COLO829 (cell line): ENCODE data around the gene EPB41L4B.
A peak's percentile ranks its signal among the peaks of the same experiment; 100 is the strongest.

Experiments
- DNase-seq: peaks from one replicate; pipeline ENCODE4 v3.0.0; 2012; ENCODE audit warnings: low spot score

Gene EPB41L4B

DNA sequence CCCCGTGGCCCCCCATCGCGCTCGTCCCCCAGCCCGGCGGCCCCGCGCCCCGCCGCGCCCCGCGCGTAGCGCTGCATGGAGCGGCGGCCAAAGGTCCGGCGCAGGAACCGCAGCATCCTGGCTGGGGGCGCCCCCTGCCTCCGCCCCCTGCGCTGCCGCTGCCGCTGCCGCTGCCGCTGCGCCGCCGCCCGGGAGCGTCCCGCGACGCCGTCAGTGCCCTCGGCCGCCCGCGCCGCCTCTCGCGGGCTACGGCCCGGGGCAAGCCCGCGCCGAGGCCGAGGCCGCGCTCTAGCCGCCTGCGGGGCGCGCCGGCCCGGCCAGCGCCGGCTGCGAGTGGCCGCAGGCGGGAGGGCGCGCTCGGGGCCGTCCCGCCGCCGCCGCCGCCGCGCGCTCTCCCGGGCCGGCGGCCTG is 523 bp downstream of the EPB41L4B start:
- no peak for DNase-seq

- no peak for DNase-seq
Observed at GRCh38 chr9:109319626-109320241, 1.1 kb downstream of the EPB41L4B start.

GRCh38 chr9:109319017-109319625 is 1.7 kb downstream of the EPB41L4B start:
- DNase-seq, result no peak

- no peak for DNase-seq
Observed at GRCh38 chr9:109317979-109318741, 2.7 kb downstream of the EPB41L4B start.

GRCh38 chr9:109317311-109317978 is 3.4 kb downstream of the EPB41L4B start:
- DNase-seq, result no peak

- DNase-seq, result peak; percentile 38
Observed at GRCh38 chr9:109316207-109316640, 4.6 kb downstream of the EPB41L4B start.

DNA sequence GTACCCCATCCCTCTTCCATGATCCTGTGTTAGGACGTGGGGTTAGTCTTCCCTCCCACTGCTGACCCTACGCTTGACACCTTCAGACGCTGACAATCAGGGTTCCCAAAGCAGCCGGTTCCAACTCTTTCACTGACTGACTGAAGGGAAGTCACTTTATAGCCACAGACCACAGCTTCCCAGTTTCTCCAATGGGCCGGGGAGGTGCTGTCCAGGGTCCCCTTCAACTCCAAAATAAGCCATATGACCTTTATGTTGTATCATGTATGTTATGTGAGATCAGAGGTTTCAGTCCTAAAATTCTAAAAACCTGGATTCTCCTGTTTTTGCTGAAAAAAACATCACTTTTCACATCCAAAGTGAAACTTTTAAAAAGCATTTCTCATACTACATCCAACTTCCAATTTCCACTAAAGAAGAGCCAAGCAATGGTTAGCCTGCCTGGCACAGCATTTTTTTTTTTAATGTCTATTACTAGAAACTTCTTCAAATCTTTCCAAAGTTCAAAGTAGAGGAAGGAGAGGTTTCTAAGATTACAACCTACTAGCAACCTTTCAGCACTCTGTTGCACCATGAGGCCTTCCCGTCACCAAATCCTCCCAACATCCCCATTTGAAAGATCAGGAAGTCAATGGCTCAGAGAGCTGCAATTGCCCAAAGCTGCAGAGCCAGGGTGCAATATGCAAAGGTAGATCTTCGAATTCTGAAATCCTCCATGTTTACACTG is 5.2 kb downstream of the EPB41L4B start:
- no peak for DNase-seq

DNA sequence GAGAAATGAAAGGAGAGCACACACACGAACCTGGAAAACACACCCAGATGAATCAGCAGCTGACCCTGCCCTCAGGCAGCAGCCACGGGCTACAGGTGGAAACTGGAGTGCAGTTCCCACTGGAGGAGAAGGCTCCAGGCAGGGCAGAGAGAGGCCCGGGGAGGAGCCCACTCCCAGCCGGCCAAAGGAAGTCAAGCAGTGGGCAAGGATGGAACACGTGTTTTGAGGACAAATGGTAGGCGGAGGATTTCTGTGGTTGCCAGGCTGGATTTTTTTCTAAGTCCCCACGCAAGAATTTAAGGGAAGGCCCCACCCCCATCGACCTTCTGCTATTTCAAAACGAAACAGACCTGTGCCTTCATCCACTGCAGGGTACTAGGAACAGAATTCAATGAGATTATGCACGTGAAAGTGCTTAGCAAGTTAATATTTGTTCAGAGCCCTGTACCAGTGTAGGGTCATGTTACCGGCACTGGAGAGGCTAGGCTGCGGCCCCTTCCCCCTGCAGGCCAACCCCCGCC is 6.8 kb downstream of the EPB41L4B start:
- DNase-seq, result no peak

DNA sequence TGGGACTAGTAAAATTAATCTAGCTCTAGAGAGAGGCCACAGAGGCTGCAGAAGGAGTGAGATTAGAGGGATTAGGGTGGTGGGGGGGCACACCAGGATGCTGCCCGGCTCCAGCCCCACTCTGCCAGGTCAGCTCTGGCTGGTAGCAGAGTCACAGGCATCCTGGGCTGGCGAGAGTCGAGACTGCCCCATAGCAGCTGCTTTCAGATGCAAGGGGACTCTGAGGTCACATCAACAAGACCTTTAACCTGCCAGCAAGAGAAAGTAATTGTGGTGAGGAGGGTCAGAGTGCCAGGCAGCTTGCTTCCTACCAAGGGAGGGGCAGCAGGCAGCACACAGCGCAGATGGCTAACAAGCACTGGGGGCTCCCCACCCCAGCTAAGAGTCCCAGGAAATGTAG is 7.5 kb downstream of the EPB41L4B start:
- DNase-seq, result no peak

GRCh38 chr9:109312783-109313182 is 8.1 kb downstream of the EPB41L4B start:
- no peak for DNase-seq

DNA sequence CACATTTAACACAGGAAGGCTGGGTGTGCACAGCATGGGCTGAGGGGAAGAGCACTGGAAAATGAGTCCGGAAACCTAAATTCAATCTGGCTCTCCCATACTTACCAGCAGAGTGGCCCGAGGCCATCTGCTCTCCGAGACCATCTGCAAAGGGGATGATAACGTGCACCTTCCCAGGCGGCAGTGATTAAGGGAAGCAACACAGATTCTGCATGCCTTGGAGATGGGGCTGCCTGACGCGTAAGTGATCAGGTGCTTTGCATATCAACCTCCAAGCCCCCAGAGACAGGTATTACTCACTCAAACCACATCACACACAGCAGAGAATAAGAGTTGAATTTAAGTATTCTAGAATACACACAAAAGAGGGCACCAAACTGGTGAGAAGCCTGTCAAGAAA is 9.1 kb downstream of the EPB41L4B start:
- no peak for DNase-seq

DNA sequence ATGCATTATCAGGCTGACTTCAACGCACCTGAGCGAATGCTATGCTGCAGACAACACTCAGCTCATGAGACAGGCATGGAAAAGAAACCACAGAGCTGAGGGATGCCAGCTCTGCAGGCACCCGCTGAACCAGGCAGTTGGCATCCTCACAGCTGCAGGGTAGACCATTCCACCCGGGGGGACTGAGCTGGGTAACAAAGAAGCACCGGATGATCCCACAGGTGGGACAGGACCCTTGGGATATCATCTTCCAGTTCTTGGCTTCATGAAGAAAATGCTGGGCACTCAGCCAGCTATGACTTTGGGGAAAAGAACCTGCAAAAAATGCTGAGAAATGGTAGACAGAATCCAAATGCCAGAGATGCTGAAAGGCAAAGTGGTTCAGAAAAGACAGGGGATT is 9.6 kb downstream of the EPB41L4B start:
- no peak for DNase-seq

GRCh38 chr9:109310486-109310901 is 10.4 kb downstream of the EPB41L4B start:
- no peak for DNase-seq

- no peak for DNase-seq
Observed at GRCh38 chr9:109309282-109309681, 11.6 kb downstream of the EPB41L4B start.

GRCh38 chr9:109307380-109308240 is 13.2 kb downstream of the EPB41L4B start:
- DNase-seq, result no peak

DNA sequence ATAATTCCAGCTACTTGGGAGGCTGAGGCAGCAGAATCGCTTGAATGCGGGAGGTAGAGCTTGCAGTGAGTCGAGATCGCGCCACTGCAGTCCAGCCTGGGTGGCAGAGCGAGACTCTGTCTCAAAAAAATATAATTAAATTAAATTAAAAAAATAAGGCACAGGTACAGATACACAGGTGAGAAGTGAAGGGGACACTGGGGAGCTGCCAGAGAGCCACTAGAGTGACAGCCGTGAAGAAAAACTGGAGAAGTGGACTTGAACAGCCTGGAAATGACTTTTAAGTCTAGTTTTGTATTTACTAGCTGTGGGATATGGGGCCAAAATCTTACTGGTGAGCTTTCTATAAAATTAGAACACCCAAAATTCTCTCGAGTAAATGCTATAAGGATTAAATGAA is 15.1 kb downstream of the EPB41L4B start:
- no peak for DNase-seq

DNA sequence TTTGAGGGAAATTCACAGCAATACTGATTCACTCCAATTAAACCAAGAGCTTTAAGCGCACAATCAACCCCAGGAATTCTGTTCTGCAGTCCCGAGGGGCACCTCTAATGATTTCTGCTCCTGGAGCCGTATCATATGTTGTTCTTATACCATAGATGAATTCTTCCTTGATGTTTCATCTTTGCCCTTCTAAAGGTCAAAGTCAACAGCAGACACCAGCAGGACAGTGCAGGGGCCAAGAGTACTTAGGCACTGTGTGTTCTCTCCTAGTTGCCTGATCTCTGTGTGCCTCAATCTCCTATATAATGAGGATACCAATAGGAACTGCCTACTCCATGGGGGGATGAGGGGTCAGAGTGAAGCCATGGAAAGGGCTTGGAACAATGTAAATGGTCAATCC is 16.5 kb downstream of the EPB41L4B start:
- DNase-seq, result no peak

- no peak for DNase-seq
Observed at GRCh38 chr9:109303900-109304299, 17.0 kb downstream of the EPB41L4B start.

GRCh38 chr9:109302606-109303005 is 18.3 kb downstream of the EPB41L4B start:
- no peak for DNase-seq

DNA sequence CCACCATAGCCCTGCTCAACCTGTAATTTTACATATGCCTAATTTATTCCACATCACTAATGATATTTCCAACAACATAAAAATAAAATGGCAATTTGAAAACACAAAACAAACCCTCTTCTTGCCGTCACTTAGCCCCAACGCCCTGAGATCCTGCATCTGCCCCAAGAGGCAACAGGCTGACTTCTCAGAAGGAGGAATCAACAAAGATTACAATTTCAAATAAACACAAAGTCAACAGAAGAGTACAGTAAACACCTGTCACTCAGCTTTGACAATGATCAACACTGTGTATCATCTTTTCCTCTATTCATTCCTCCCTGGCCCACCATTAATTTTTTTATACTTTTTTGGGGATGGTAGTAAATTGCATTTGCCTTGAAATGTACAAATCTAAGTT is 19.8 kb downstream of the EPB41L4B start:
- DNase-seq, result no peak

DNA sequence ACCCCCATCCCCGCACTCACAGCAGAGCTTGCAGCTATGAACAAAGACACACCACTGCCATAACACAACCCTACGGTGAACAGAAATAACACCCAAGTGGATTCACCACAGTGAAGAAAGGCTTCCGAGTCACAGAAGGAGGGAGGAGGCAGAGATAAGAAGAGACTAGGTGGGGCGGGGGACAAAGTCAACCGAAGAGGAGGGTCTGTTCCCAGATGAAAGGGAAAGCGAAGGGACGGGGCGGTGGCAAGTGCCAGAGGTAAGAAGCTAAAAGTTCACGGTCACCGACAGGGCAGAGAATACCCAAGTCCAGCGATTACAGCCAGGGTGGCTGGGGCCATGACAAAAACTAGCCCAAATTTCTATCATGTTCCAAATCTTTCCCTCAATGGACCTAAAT is 21.0 kb downstream of the EPB41L4B start:
- no peak for DNase-seq
